DND-41 (cell line): Measurements from ENCODE around the gene PHKB.

Experiments
- ATAC-seq: fragments of 200-7000 bp; cut with Tn5 transposase; 3 replicates; pipeline ENCODE4 v1.9.1; 2021; ENCODE audit warnings: low read depth; ENCODE audit not compliant: insufficient read depth
- DNase-seq: peaks from one replicate; pipeline ENCODE4 v3.0.0-alpha.2; 2020
- H2AFZ ChIP-seq: 2 replicates; pipeline ENCODE4 v1.6.0; 2012; ENCODE audit warnings: low read depth, low read length
- H3K27ac ChIP-seq: 2 replicates; pipeline ENCODE4 v1.5.1; 2012; ENCODE audit warnings: low read length, inconsistent platforms
- H3K27me3 ChIP-seq: fragments of 200-600 bp; sonication (generic); 2 replicates; pipeline ENCODE4 v1.6.0; 2012; ENCODE audit warnings: low read length, mild to moderate bottlenecking, inconsistent platforms; ENCODE audit not compliant: insufficient read depth, poor library complexity
- H3K36me3 ChIP-seq: 2 replicates; pipeline ENCODE4 v1.5.1; 2012; ENCODE audit warnings: low read length, inconsistent platforms; ENCODE audit not compliant: insufficient read depth
- H3K4me1 ChIP-seq: 2 replicates; pipeline ENCODE4 v1.5.1; 2012; ENCODE audit warnings: mild to moderate bottlenecking, low read length; ENCODE audit not compliant: insufficient read depth
- H3K4me2 ChIP-seq: 2 replicates; pipeline ENCODE4 v1.6.0; 2012; ENCODE audit warnings: mild to moderate bottlenecking, moderate library complexity, low read length, inconsistent platforms; ENCODE audit not compliant: insufficient read depth
- H3K4me3 ChIP-seq, 2 experiments: fragments of 200-600 bp in 1 of 2; shearing (Covaris generic) in 1 of 2; 2 replicates each; pipeline ENCODE4 v1.5.1; 2012 to 2016; ENCODE audit warnings: inconsistent platforms in 2 of 2, low read length in 2 of 2, mild to moderate bottlenecking in 2 of 2, low read depth in 1 of 2, moderate library complexity in 1 of 2
- H3K79me2 ChIP-seq: 2 replicates; pipeline ENCODE4 v1.6.0; 2012; ENCODE audit warnings: low read length, inconsistent platforms; ENCODE audit not compliant: insufficient read depth
- H3K9ac ChIP-seq: 2 replicates; pipeline ENCODE4 v1.6.0; 2012; ENCODE audit warnings: low read depth, mild to moderate bottlenecking, inconsistent platforms, low read length, moderate library complexity
- H3K9me3 ChIP-seq: 2 replicates; pipeline ENCODE4 v1.5.1; 2012; ENCODE audit warnings: low read length, moderate library complexity, mild to moderate bottlenecking, inconsistent platforms; ENCODE audit not compliant: insufficient read depth, severe bottlenecking
- H4K20me1 ChIP-seq: 2 replicates; pipeline ENCODE4 v1.6.0; 2012; ENCODE audit warnings: low read length; ENCODE audit not compliant: insufficient read depth
- CTCF ChIP-seq: IDR thresholded peaks from 2 replicates; pipeline ENCODE4 v1.5.1; 2012; ENCODE audit warnings: borderline replicate concordance, low read length, moderate library complexity, mild to moderate bottlenecking; ENCODE audit not compliant: poor library complexity, severe bottlenecking; ENCODE audit errors: extremely low read depth
- EZH2 ChIP-seq: IDR thresholded peaks from 3 replicates; pipeline ENCODE4 v1.6.1; 2012; ENCODE audit warnings: borderline replicate concordance, low read depth, mild to moderate bottlenecking, moderate library complexity, low read length, inconsistent platforms; ENCODE audit not compliant: severe bottlenecking

Gene PHKB

GRCh38 chr16:47715442-47716083 is 254.4 kb downstream of the PHKB start:
- Histone ChIP-seq H4K20me1 (no peaks in the 10 kb centered on the region), H3K36me3 (no peaks in the 10 kb centered on the region), H3K27ac (no peak overlapping the region), H3K27me3 (no peaks in the 10 kb centered on the region), H2AFZ (no peak overlapping the region), H3K4me2 (no peak overlapping the region), H3K79me2 (no peaks in the 10 kb centered on the region), H3K4me1 (no peaks in the 10 kb centered on the region), H3K4me3 (no peak overlapping the region), H3K9ac (no peak overlapping the region), H3K9me3 (no peaks in the 10 kb centered on the region)
- TF ChIP-seq CTCF (no peak), EZH2 (no peak)
- no peak for DNase-seq
- no peak for ATAC-seq

DNA sequence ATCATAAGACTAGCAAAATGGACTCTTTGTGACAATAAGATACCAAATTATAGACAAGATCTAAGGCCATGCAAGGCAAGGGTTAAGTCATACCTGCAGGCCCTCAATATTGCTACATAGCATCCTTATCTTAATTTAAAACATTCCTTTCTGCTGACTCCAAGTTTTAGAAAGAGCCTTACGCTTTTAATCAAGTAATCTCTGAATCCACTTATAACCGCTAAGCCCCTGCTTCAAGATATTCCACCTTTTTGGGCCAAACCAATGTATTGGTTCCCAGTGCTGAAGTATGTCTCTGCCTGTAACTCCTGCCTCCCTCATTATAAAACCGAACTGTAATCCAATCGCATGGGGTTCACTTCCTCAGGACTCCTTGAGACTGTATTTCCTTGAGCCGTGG is 255.4 kb downstream of the PHKB start:
- H3K79me2 ChIP-seq = no peaks in the 10 kb centered on the region
- no peaks in the 10 kb centered on the region for H3K9me3 ChIP-seq
- TF ChIP-seq CTCF = no peak
- TF ChIP-seq EZH2 = no peak
- no peaks in the 10 kb centered on the region for H3K36me3 ChIP-seq
- no peaks in the 10 kb centered on the region for H3K4me1 ChIP-seq
- no peak overlapping the region for H3K4me2 ChIP-seq
- H3K9ac ChIP-seq = no peak overlapping the region
- no peaks in the 10 kb centered on the region for H4K20me1 ChIP-seq
- no peaks in the 10 kb centered on the region for H3K27me3 ChIP-seq
- H2AFZ ChIP-seq = no peak overlapping the region
- no peak overlapping the region for H3K27ac ChIP-seq
- no peak overlapping the region for H3K4me3 ChIP-seq
- ATAC-seq (no peak), DNase-seq (no peak)

DNA sequence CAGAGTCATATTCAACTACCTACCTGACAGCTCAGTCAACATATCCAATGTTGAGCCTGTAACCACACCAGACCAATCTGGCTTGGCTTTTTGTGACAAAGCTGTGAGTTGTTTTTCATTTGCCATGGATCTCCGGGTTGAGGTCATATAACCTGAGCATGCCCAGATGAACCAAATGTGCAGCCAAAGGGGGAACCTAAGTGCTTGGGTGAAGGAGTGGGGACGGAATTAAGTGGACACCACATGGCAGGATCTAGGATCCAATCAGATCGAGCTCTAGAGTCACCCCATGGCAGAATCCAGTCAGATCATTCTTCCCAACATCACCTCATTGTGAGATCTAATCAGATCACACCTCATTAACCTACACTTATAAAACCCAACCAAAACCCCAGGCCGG is 258.6 kb downstream of the PHKB start:
- Histone ChIP-seq H3K9me3 (no peaks in the 10 kb centered on the region), H3K79me2 (no peaks in the 10 kb centered on the region), H2AFZ (no peak overlapping the region), H3K9ac (no peak overlapping the region), H3K36me3 (no peaks in the 10 kb centered on the region), H4K20me1 (no peaks in the 10 kb centered on the region), H3K4me3 (no peak overlapping the region), H3K27me3 (no peaks in the 10 kb centered on the region), H3K27ac (no peak overlapping the region), H3K4me2 (no peak overlapping the region), H3K4me1 (no peaks in the 10 kb centered on the region)
- ATAC-seq (no peak), DNase-seq (no peak)
- no peak for TF ChIP-seq CTCF
- no peak for TF ChIP-seq EZH2
